ENCODE results near the gene SDCCAG8. TPM values are rescaled to one million over a fixed set of nuclear protein-coding genes. Genes with fewer than 3 reads are reported as not detected.
A peak's percentile ranks its signal among the peaks of the same experiment; 100 is the strongest.

Gene SDCCAG8
- total RNA-seq, 2 donors from 2014 or later = 30.1 to 37.3 TPM

- Mint-ChIP-seq H3K36me3 (peaks cover 0 to 11% of the 10 kb centered on the region in 2 donors), H3K27ac (peak overlapping the region in 1 of 2 donors; percentile 32), H3K9me3 (no peaks in the 10 kb centered on the region)
- no peak for ATAC-seq
- no peak for DNase-seq (ENCODE audit: low spot score in 2 of 2)
Observed at GRCh38 chr1:243497939-243498681, 242.3 kb downstream of the SDCCAG8 start.

GRCh38 chr1:243499248-243499647 lies 243.4 kb downstream of the SDCCAG8 start:
- Mint-ChIP-seq H3K27ac (no peak overlapping the region), H3K36me3 (peaks cover 0 to 11% of the 10 kb centered on the region in 2 donors), H3K9me3 (no peaks in the 10 kb centered on the region)
- no peak for ATAC-seq
- DNase-seq (ENCODE audit: low spot score in 2 of 2) = no peak

- ATAC-seq = no peak
- H3K27ac Mint-ChIP-seq = no peak overlapping the region
- DNase-seq (ENCODE audit: low spot score in 2 of 2) = no peak
- no peaks in the 10 kb centered on the region for H3K9me3 Mint-ChIP-seq
- H3K36me3 Mint-ChIP-seq = peaks cover 0 to 11% of the 10 kb centered on the region in 2 donors
Observed at GRCh38 chr1:243499711-243500110, 243.9 kb downstream of the SDCCAG8 start.

- Mint-ChIP-seq H3K27ac (no peak overlapping the region), H3K9me3 (no peaks in the 10 kb centered on the region), H3K36me3 (peaks cover 0 to 11% of the 10 kb centered on the region in 2 donors)
- ATAC-seq = no peak
- no peak for DNase-seq (ENCODE audit: low spot score in 2 of 2)
Observed at GRCh38 chr1:243500512-243500911, 244.7 kb downstream of the SDCCAG8 start.

- ATAC-seq (no peak), DNase-seq (ENCODE audit: low spot score in 2 of 2) (no peak)
- H3K27ac Mint-ChIP-seq = no peak overlapping the region
- peaks cover 0 to 9% of the 10 kb centered on the region in 2 donors for H3K36me3 Mint-ChIP-seq
- no peaks in the 10 kb centered on the region for H3K9me3 Mint-ChIP-seq
Observed at GRCh38 chr1:243501002-243501401, 245.2 kb downstream of the SDCCAG8 start.

GRCh38 chr1:243503155-243503554 lies 247.3 kb downstream of the SDCCAG8 start:
- Mint-ChIP-seq H3K9me3 (no peaks in the 10 kb centered on the region), H3K27ac (no peak overlapping the region), H3K36me3 (no peaks in the 10 kb centered on the region)
- ATAC-seq = no peak
- DNase-seq (ENCODE audit: low spot score in 2 of 2) = no peak

GRCh38 chr1:243505986-243506689 lies 250.3 kb downstream of the SDCCAG8 start:
- Mint-ChIP-seq H3K36me3 (no peaks in the 10 kb centered on the region), H3K27ac (peak overlapping the region; percentile 12 to 44), H3K9me3 (no peaks in the 10 kb centered on the region)
- ATAC-seq (no peak), DNase-seq (ENCODE audit: low spot score in 2 of 2) (no peak)

- ATAC-seq (no peak), DNase-seq (ENCODE audit: low spot score in 2 of 2) (no peak)
- H3K36me3 Mint-ChIP-seq = no peaks in the 10 kb centered on the region
- H3K9me3 Mint-ChIP-seq = no peaks in the 10 kb centered on the region
- H3K27ac Mint-ChIP-seq = no peak overlapping the region
Observed at GRCh38 chr1:243507001-243507671, 251.3 kb downstream of the SDCCAG8 start.

GRCh38 chr1:243507672-243508302 lies 251.9 kb downstream of the SDCCAG8 start:
- no peak for DNase-seq (ENCODE audit: low spot score in 2 of 2)
- Mint-ChIP-seq H3K9me3 (no peaks in the 10 kb centered on the region), H3K27ac (no peak overlapping the region), H3K36me3 (no peaks in the 10 kb centered on the region)
- ATAC-seq = no peak

- Mint-ChIP-seq H3K36me3 (no peaks in the 10 kb centered on the region), H3K27ac (no peak overlapping the region), H3K9me3 (no peaks in the 10 kb centered on the region)
- DNase-seq (ENCODE audit: low spot score in 2 of 2) (no peak), ATAC-seq (peak; percentile 69 to 76)
Observed at GRCh38 chr1:243508303-243508713, 252.5 kb downstream of the SDCCAG8 start.

GRCh38 chr1:243508943-243509342 lies 253.1 kb downstream of the SDCCAG8 start:
- no peaks in the 10 kb centered on the region for H3K36me3 Mint-ChIP-seq
- DNase-seq (ENCODE audit: low spot score in 2 of 2) (no peak), ATAC-seq (no peak)
- H3K27ac Mint-ChIP-seq = no peak overlapping the region
- no peaks in the 10 kb centered on the region for H3K9me3 Mint-ChIP-seq

- Mint-ChIP-seq H3K36me3 (no peaks in the 10 kb centered on the region), H3K27ac (peak overlapping the region in 1 of 2 donors; percentile 32), H3K9me3 (no peaks in the 10 kb centered on the region)
- DNase-seq (ENCODE audit: low spot score in 2 of 2) = no peak
- ATAC-seq = no peak
Observed at GRCh38 chr1:243510928-243511327, 255.1 kb downstream of the SDCCAG8 start.

- peaks cover 0 to 3% of the 10 kb centered on the region in 2 donors for H3K9me3 Mint-ChIP-seq
- peaks cover 4 to 12% of the 10 kb centered on the region in 2 donors for H3K36me3 Mint-ChIP-seq
- peak; percentile 9 to 46 for ATAC-seq
- no peak overlapping the region for H3K27ac Mint-ChIP-seq
- DNase-seq (ENCODE audit: low spot score in 2 of 2) = no peak
Observed at GRCh38 chr1:243513726-243514491, 258.1 kb downstream of the SDCCAG8 start.

GRCh38 chr1:243514927-243515326 lies 259.1 kb downstream of the SDCCAG8 start:
- H3K9me3 Mint-ChIP-seq = peaks cover 0 to 7% of the 10 kb centered on the region in 2 donors
- no peak overlapping the region for H3K27ac Mint-ChIP-seq
- peak in 1 of 2 donors; percentile 73 for ATAC-seq
- DNase-seq (ENCODE audit: low spot score in 2 of 2) = no peak
- H3K36me3 Mint-ChIP-seq = peaks cover 6 to 16% of the 10 kb centered on the region in 2 donors

GRCh38 chr1:243520831-243521230 lies 265.0 kb downstream of the SDCCAG8 start:
- Mint-ChIP-seq H3K36me3 (peaks cover 6 to 22% of the 10 kb centered on the region in 2 donors), H3K27ac (no peak overlapping the region), H3K9me3 (peaks cover 0 to 11% of the 10 kb centered on the region in 2 donors)
- DNase-seq (ENCODE audit: low spot score in 2 of 2) (no peak), ATAC-seq (no peak)

GRCh38 chr1:243523766-243524165 lies 267.9 kb downstream of the SDCCAG8 start:
- ATAC-seq (no peak), DNase-seq (ENCODE audit: low spot score in 2 of 2) (no peak)
- peaks cover 4 to 12% of the 10 kb centered on the region in 2 donors for H3K36me3 Mint-ChIP-seq
- no peak overlapping the region for H3K27ac Mint-ChIP-seq
- H3K9me3 Mint-ChIP-seq = peaks cover 0 to 14% of the 10 kb centered on the region in 2 donors
